ENCODE data around the gene PCGF3.
"Not testable (repeated sequence)": the region's sequence is repeated elsewhere in the genome, so short reads cannot be mapped to it uniquely, and the experiment has no call there.

PCGF3 gene

DNA sequence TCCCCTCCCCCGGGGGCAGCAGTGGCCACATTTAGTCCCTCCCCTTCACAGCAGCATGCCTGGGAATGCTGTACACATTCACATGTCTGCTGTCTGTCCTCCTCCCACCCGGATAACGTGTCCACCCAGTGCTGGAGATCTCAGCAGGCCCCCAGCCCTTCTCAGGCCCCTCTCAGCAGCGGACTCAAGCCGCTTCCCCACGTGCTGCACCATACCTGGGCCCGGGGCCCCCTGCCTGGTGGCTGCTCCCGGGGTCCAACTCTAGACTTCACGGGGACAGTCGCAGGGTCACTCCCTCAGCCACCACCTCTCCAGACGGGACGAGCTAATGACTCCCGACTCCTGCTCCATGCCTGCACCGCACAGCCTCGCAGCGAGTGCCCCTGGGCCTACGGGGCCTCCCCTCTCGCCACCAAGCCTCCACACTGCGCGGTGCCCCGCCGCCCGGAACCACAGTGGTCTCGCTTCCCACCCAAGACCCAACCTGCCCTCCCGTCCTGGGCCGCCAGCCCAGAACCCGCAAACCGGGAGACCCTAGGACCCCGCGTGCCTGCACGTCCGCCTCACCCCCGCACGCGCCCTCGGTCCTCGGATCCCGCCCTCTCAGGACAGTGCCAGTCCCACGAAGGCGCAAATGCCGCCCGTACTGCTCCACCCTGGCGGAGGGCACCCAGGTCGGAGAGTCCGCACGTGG is 1.3 kb upstream of the PCGF3 start:
- no peak for DNase-seq

DNA sequence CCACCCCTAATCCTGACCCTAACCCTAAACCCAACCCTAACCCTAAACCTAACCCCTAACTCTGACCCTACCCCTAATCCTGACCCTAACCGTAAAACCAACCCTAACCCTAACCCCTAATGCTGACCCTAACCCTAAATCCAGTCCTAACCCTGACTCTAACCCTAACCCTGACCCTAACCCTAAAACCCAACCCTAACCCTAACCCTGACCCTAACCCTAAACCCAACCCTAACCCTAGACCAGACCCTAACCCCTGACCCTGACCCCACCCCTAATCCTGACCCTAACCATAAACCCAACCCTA is 708 bp upstream of the PCGF3 start:
- no peak for DNase-seq

DNA sequence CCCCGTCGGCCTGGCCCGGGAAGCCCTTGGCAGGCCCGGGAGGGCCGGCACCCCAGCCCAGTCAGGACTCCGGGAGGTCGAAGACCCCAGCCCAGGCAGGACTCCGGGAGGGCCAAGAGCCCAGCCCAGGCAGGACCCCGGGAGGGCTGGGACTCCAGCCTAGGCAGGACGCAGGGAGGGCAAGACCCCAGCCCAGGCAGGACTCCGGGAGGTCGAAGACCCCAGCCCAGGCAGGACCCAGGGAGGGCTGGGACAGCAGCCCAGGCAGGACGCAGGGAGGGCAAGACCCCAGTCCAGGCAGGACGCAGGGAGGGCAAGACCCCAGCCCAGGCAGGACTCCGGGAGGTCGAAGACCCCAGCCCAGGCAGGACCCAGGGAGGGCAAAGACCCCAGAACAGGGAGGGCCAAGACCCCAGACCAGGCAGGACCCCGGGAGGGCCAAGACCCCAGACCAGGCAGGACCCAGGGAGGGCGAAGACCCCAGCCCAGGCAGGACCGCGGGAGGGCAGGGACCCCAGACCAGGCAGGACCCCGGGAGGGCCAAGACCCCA is 526 bp downstream of the PCGF3 start:
- not testable (repeated sequence) for DNase-seq

DNA sequence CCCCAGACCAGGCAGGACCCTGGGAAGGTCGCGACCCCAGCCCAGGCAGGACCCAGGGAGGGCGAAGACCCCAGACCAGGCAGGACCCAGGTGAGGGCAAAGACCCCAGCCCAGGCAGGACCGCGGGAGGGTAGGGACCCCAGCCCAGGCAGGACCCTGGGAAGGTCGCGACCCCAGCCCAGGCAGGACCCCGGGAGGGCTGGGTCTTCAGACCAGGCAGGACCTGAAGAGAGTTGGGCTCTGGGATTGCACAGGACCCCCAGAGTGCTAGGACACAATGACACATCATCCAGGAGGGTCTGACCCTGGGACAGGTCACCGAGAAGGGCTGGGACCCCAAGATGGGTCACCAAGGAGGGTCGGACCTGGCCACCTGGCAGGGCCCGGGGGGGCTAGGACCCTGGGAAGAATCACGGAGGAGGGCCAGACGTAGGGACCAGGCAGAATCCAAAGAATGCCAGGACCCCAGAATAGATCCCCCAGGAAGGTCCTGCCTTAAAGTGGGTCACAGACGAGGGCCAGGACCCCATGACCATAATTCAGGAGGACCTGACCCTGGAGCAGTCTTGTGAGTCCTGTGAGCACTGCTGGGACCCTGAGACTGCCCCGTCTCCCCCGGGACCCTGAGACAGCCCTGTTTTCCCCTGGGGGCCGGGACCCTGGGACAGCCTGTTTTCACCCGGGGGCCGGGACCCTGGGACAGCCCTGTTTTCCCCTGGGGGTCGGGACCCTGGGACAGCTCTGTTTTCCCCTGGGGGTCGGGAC is 1.4 kb downstream of the PCGF3 start:
- DNase-seq, result no peak

DNA sequence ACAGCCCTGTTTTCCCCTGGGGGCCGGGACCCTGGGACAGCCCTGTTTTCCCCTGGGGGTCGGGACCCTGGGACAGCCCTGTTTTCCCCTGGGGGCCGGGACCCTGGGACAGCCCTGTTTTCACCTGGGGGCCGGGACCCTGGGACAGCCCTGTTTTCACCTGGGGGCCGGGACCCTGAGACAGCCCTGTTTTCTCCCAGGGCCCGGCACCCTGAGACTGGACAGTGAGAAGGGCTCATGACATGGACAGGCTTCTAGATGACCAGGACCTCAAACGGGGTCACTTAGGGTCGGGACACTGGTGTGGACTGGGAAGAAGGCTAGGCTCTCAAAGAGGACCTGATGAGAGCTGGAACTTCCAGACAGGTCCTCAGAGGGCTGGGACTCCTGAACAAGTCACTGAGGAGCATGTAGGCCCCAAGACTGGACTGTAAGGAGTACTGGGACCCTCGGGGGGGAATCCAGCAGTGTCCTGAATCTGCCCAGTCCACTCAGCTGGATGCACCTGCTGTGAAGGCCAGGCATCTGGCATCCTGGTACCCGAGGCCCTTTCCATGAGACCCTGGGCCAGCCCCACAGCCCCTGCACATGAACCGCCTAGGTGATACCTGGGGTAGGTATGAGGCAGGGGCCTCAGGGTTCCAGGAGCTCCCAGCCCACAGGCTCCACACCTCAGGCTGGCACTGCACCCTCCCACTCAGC is 2.4 kb downstream of the PCGF3 start:
- no peak for DNase-seq

DNA sequence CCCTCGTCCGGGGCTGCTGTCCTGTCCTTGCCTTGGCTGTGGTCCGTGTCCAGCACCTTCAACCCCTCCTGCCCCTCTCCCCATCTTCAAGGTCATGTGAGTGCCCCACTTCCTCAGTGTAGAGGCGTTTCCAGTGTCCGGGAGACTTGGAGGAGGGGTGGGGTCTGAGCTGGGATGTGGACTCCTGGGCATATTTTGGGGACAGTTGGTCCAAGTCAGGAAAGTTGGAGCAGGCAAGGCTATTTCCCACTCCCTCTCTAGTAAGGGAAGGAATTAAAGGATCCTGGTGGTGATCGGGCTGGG is 3.0 kb downstream of the PCGF3 start:
- no peak for DNase-seq

DNA sequence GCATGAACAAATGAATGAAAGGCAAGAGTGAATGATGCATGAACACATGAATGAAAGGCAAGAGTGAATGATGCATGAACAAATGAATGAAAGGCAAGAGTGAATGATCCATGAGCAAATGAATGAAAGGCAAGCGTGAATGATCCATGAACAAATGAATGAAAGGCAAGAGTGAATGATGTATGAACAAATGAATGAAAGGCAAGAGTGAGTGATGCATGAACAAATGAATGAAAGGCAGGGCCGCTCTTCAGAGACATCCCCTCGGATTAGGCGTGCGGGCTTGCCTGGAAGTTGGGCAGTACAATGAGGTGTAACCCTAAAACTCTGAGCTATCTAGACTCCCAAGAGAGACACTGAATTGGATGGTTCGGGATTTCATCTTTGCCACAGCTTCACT is 3.7 kb downstream of the PCGF3 start:
- no peak for DNase-seq

DNA sequence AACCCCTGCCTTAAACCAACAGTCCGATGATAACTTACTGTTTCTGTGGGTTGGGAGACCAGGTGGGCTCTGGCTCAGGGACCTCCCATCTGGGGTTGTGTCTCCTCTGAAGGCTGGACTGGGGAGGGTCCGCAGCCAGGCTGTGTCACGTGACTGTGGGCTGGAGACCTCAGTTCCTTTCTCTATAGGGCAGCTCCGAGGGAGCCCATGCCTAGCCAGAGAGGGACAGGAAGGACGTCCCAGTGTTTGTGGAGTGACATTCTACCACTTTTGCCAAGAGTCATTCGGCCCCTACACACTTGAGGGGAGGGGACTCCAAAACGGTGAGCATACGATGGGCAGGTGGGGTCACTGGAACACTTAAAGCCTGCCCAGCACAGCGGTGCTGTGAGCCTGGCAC is 4.5 kb downstream of the PCGF3 start:
- DNase-seq, result no peak

DNA sequence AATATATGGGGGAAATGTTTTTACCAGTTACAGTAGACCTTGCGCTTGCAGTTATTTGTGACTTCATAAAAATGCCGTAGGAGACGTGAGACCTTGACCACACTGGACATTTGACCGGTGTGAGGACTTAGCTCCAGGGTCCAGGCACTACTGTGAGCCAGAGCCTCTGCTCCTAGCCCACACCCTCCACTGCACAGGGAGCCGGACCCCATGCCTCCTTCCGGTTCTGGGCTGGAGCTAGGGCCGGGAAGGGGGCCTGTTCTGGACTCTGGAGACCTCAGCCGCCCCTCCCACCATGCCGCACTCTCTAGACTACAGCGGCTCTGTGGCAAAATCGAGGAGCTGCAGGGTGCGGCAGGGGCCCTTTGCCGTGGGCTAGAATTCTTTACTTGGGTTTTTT is 5.3 kb downstream of the PCGF3 start:
- no peak for DNase-seq

DNA sequence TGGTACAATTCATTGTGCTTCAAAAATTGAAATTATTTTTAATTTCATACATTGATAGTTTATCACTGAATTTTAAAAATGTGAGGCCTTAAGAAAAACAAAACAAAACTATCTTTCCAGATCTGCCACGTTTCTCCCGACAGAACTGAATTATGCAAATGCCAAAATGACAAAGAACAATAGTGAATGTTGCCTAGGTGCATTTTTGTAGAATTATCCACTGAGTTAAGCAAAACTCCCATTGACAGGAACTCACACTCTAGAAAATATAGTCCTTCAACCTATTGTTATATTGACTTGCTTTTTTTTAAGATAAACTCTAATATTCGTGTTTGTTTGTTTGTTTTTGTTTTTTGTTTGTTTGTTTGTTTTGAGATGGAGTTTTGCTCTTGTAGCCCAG is 6.5 kb downstream of the PCGF3 start:
- DNase-seq, result no peak

DNA sequence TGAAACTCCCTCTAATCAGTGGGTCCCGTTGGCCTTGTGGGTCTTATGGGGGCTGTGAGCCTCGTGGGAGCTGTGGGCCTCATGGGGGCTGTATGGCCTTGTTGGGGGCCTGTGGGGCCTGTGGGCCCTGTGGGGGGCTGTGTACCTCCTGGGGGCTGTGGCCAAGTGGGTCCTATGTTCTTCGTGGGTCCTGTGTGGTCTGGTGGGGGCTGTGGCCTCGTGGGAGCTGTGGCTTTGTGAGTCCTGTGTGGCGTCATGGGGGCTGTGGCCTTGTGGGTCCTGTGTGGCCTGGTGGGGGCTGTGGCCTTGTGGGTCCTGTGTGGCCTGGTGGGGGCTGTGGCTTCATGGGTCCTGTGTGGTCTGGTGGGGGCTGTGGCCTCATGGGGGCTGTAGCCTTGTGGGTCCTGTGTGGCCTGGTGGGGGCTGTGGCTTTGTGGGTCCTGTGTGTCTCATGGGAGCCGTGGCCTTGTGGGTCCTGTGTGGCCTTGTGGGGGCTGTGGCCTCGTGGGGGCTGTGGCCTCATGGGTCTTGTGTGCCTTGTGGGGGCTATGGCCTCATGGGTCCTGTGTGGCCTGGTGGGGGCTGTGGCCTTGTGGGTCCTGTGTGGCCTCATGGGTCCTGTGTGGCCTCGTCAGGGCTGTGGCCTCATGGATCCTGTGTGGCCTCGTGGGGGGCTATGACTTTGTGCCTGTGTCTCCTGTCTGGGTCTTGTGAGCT is 7.4 kb downstream of the PCGF3 start:
- no peak for DNase-seq

DNA sequence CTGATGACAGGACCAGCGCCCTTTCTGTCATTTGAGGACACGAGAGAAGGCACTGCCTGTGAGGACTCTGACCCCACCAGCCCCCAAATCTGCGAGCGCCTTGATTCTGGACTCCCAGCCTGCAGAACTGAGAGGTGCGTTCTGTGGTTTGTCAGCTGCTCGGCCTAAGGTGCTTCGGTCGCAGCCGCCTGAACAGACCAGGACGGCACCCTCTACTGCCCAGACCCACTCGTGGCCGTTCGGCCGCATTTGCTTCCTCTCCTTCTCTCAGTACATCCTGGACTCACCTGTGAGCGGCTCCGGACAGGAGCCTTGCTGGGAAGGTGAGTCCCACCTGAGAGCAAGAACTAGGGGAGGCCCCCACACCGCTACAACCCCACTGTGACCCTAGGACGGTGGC is 8.5 kb downstream of the PCGF3 start:
- no peak for DNase-seq

DNA sequence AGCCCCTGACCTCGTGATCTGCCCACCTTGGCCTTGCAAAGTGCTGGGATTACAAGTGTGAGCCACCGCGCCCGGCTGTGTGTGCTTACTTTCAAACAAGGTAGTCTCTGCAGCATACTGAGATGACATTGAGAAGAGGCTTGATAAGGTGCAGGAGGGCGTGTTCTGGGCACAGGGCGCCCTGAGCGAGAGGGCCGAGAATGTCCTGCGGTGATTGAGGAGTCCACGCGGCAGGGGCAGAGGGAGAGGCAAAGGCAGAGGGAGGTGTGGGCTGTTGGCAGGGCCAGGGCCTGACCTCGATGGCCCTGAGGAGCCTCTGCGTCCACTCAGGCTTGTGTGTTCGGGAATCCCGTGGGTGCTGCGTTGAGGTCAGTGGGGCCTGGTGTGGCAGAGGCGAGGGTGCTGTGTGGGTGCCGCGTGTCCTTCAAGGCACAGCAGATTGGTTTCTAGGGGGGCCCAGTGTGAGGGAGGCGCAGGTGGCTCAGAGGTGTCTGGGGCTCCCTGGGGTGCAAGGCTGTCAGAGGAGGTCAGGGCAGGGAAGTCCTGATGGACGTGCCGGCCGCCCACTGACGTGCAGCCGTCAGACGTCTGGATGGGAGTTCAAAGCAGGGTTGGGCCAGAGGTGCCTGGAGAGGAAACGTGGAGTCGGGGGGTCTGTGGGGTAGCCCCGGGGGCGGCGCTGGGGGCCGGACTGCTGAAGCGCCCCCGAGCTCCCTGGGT is 12.1 kb downstream of the PCGF3 start:
- no peak for DNase-seq

DNA sequence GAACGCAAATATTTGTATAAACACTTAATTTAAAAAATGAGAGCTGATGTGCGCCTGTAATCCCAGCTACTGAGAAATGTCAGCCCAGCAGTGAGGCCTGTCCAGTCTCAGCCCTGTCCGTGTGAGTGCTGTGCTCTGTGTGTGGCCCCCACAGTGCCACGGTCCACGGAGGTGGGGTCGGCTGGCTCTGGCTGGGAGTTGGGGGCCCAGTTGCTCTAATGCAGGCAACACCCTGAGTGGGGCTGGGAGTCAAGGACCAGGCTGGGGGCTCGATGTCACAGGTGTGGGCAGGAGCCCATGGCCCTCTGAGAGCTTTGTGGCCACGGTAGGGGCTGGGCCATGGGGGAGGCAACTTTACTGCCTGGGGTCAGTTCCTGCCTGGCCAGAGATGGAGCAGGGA is 12.8 kb downstream of the PCGF3 start:
- no peak for DNase-seq

DNA sequence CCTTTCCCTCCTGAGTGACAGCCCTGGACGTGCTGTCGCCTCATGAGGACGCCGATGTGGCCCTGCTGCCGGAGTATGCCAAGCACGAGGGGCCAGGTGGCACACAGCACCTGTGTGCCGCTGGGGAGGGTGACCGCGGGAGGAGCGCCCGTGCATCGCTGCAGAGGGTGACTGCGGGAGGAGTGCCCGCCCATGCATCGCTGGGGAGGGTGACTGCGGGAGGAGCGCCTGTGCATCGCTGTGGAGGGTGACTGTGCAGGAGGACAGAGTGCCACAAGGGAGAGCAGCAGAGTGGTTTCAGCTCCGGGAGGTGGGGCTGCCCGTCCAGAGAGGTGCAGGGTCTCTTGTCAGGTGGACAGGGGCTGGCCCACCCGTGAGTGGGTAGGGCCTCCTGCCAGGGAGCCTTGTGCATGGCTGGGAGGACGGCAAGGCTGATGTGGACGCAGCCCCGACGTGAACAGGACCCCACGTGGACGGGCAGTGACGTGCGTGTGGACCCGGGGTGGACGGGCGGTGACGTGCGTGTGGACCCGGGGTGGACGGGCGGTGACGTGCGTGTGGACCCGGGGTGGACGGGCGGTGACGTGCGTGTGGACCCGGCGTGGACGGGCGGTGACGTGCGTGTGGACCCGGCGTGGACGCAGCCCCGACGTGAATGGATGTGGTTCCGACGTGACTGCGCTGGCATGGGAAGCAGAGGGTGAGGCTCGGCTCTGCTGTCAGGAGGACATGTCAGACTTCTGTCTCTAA is 14.7 kb downstream of the PCGF3 start:
- DNase-seq, result no peak

DNA sequence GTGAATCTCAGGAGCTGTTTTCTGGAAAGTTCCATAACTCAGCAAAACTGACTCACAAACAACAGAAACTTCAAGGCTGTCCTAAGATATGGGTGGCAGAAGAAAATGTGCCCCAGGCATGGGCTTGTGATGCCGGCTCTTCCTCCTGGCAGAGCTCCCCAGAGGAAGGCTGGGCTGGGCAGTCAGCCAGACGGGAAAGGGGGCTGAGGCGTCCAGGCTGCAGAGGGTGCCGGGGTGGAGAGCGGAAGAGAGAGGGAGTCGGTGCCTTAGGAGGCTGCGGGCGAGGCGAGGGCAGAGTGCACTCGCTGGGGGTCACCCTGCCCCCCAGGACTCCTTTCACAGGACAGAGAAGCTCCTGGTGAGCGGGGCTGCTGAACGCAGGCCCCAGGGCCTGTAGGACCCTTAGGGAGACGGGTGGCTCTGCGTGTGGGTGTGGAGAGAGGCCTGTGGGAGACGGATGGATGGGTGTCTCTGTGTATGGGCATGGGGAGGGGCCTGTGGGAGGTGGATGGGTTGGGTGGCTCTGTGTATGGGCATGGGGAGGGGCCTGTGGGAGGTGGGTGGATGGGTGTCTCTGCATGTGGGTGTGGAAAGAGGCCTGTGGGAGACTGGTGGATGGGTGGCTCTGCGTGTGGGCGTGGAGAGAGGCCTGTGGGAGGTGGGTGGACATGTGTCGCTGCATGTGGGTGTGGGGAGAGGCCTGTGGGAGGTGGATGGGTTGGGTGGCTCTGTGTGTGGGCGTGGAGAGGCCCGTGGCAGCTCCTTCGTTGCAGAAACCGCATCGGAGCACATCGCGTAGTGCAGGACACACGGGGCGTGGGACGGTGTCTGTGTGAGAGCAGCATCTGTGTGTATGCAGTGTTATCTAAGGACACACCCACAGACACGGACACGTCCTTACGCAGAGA is 15.9 kb downstream of the PCGF3 start:
- no peak for DNase-seq

DNA sequence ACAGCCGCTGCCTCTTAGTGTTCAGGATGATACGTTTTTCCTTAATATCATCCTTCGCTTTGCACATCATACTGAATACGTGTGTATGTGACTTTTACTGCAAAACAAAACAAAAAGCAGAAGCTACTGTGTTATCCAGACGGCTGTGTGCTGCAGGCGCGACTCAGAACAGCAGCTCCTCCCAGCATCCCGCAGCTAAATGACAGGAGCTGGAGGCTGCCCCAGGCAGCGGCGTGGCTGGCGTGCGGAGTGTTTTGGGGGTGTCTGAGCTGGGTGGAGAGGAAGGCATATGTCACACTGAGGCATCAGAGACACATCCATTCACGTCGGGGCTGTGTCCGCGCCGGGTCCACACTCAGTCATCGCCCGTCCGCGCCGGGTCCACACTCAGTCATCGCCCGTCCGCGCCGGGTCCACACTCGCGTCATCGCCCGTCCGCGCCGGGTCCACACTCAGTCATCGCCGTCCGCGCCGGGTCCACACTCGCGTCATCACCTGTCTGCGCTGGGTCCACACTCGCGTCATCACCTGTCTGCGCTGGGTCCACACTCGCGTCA is 16.6 kb downstream of the PCGF3 start:
- DNase-seq, result no peak

DNA sequence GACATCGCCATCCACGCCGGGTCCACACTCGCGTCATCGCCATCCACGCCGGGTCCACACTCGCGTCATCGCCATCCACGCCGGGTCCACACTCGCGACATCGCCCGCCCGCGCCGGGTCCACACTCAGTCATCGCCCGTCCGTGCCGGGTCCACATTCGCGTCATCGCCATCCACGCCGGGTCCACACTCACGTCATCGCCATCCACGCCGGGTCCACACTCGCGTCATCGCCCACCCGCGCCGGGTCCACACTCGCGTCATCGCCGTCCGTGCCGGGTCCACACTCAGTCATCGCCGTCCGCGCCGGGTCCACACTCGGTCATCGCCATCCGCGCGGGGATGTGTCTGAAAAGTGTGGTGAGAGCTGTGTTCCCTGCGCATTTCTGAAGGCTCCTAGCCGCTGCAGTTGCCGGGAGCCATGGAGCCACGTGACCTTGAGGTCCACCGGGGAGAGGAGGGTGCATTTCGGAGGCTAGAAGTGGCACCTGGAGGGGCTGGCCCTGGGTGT is 17.3 kb downstream of the PCGF3 start:
- no peak for DNase-seq

DNA sequence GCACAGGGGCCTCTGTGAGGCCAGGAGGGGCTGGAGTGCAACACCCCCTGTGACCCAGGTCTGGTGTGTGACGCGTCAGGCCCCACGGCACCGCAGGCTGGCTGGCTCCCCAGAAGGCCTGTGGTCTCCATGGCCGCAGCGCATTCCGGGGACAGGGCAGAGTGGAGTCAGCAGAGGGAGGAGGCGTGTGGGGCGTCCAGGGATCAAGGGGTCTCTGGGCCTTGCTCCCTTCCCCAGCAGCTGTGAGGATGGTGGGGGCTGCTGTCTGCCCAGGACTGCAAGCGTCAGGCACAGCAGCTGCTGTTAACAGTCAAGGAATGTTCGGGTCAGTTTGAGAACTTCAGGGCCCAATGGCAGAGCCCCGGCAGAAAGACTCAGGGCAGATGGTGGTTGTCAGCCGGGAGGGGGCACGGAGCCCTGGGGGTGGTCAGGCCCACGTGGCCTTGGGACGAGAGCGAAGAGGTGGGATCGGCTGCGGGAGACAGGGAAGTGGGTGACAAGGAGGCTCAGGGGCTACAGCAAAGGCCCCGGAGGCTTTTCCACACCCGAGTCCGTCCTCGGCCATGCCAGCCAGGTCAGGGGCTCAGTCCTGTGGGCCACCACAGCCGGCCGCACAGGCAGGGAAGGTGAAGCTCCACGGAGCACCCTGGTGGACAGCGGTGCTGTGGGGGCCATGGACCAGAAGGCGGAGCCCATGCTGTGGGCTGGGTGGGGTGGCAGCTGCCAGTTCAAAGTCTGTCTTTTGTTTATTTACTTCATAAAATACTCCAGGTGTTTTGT is 18.3 kb downstream of the PCGF3 start:
- no peak for DNase-seq

Data from activated CD4-positive, CD25-positive, alpha-beta regulatory T cell treated with anti-CD3 and anti-CD28 coated beads, Interleukin-2, amount 50 U/mL, for 72 hours (primary cell).